Measurements from ENCODE around the gene F11R.

GRCh38 chr1:161038523-161039153, 17.7 kb upstream of the F11R start, which contains the start of gene TSTD1:
- TF ChIP-seq, protein P1, sequence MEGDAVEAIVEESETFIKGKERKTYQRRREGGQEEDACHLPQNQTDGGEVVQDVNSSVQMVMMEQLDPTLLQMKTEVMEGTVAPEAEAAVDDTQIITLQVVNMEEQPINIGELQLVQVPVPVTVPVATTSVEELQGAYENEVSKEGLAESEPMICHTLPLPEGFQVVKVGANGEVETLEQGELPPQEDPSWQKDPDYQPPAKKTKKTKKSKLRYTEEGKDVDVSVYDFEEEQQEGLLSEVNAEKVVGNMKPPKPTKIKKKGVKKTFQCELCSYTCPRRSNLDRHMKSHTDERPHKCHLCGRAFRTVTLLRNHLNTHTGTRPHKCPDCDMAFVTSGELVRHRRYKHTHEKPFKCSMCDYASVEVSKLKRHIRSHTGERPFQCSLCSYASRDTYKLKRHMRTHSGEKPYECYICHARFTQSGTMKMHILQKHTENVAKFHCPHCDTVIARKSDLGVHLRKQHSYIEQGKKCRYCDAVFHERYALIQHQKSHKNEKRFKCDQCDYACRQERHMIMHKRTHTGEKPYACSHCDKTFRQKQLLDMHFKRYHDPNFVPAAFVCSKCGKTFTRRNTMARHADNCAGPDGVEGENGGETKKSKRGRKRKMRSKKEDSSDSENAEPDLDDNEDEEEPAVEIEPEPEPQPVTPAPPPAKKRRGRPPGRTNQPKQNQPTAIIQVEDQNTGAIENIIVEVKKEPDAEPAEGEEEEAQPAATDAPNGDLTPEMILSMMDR (IDR thresholded peaks at IDR 0.05), result no peak
- peak in 1 of 2 donors; percentile 42 for TF ChIP-seq POLR2A (IDR thresholded peaks at IDR 0.05)
